Fibroblast of the conjunctiva (primary cell): ENCODE results near the gene CCDC180.
"Not testable (repeated sequence)": the region's sequence is repeated elsewhere in the genome, so short reads cannot be mapped to it uniquely, and the experiment has no call there.

ENCODE experiments used
- DNase-seq: peaks from one replicate; pipeline ENCODE4 v3.0.0-alpha.2; 2010; ENCODE audit warnings: low read depth

Gene CCDC180

GRCh38 chr9:97311798-97312500 lies 4.5 kb downstream of the CCDC180 start:
- DNase-seq = no peak

- no peak for DNase-seq
Measured at GRCh38 chr9:97312556-97312955, 5.1 kb downstream of the CCDC180 start.

GRCh38 chr9:97313243-97313642 lies 5.8 kb downstream of the CCDC180 start:
- DNase-seq = no peak

- DNase-seq = no peak
Measured at GRCh38 chr9:97313746-97314145, 6.3 kb downstream of the CCDC180 start.

- no peak for DNase-seq
Measured at GRCh38 chr9:97314503-97314902, 7.0 kb downstream of the CCDC180 start.

- DNase-seq = no peak
Measured at GRCh38 chr9:97315550-97315949, 8.1 kb downstream of the CCDC180 start.

GRCh38 chr9:97316904-97317303 lies 9.4 kb downstream of the CCDC180 start:
- DNase-seq = no peak

GRCh38 chr9:97318433-97318832 lies 11.0 kb downstream of the CCDC180 start:
- no peak for DNase-seq

GRCh38 chr9:97319395-97319794 lies 11.9 kb downstream of the CCDC180 start:
- no peak for DNase-seq

GRCh38 chr9:97320080-97320642 lies 12.7 kb downstream of the CCDC180 start:
- no peak for DNase-seq

- DNase-seq = no peak
Measured at GRCh38 chr9:97321251-97321650, 13.8 kb downstream of the CCDC180 start.

- DNase-seq = no peak
Measured at GRCh38 chr9:97321691-97322090, 14.2 kb downstream of the CCDC180 start.

- no peak for DNase-seq
Measured at GRCh38 chr9:97322105-97322504, 14.6 kb downstream of the CCDC180 start.

- DNase-seq = no peak
Measured at GRCh38 chr9:97324954-97325353, 17.5 kb downstream of the CCDC180 start.

GRCh38 chr9:97327562-97327961 lies 20.1 kb downstream of the CCDC180 start:
- DNase-seq = no peak

GRCh38 chr9:97332993-97333392 lies 25.5 kb downstream of the CCDC180 start:
- no peak for DNase-seq

GRCh38 chr9:97335622-97336021 lies 28.2 kb downstream of the CCDC180 start:
- not testable (repeated sequence) for DNase-seq

- no peak for DNase-seq
Measured at GRCh38 chr9:97348871-97349270, 41.4 kb downstream of the CCDC180 start.

GRCh38 chr9:97349400-97349799 lies 41.9 kb downstream of the CCDC180 start:
- no peak for DNase-seq

GRCh38 chr9:97354637-97355036 lies 47.2 kb downstream of the CCDC180 start:
- DNase-seq = no peak

GRCh38 chr9:97357056-97357455 lies 49.6 kb downstream of the CCDC180 start:
- no peak for DNase-seq
